AG10803 (cell line): ENCODE measurements around the gene CASTOR1.
A peak's percentile ranks its signal among the peaks of the same experiment; 100 is the strongest.

Experiments used
- DNase-seq: peaks from one replicate; pipeline ENCODE4 v3.0.0; 2010; ENCODE audit warnings: low read depth
- H3K4me3 ChIP-seq: 2 replicates; pipeline ENCODE4 v1.5.1; 2011; ENCODE audit warnings: mild to moderate bottlenecking, low read length, control low read depth
- CTCF ChIP-seq: conservative IDR thresholded peaks from 2 replicates; pipeline ENCODE4 v1.5.1; 2011; ENCODE audit warnings: mild to moderate bottlenecking, low read length, control low read depth, inconsistent platforms

Gene CASTOR1

GRCh38 chr22:30293026-30293425, 3.7 kb upstream of the CASTOR1 start:
- TF ChIP-seq CTCF, result no peak
- no peak overlapping the region for H3K4me3 ChIP-seq
- no peak for DNase-seq

GRCh38 chr22:30292069-30292970, 3.0 kb upstream of the CASTOR1 start:
- no peak for TF ChIP-seq CTCF
- no peak overlapping the region for H3K4me3 ChIP-seq

GRCh38 chr22:30291058-30291892, 2.0 kb upstream of the CASTOR1 start:
- DNase-seq, result peak; percentile 52
- no peak overlapping the region for H3K4me3 ChIP-seq
- TF ChIP-seq CTCF, result no peak

More at GRCh38 chr22:30292069-30292970, 3.0 kb upstream of the CASTOR1 start:
- DNase-seq, result no peak

- DNase-seq, result peak; percentile 75
- H3K4me3 ChIP-seq, result peak overlapping the region; percentile 57; the same call in 1 of the 2 replicates
- TF ChIP-seq CTCF, result no peak
These were observed 1.2 kb upstream of the CASTOR1 start for GRCh38 chr22:30290342-30291057.

GRCh38 chr22:30289980-30290313, 642 bp upstream of the CASTOR1 start:
- no peak for TF ChIP-seq CTCF

GRCh38 chr22:30288419-30289140, 725 bp downstream of the CASTOR1 start:
- DNase-seq, result no peak
- TF ChIP-seq CTCF, result no peak
- peak overlapping the region; percentile 84 for H3K4me3 ChIP-seq

More at GRCh38 chr22:30289980-30290313, 642 bp upstream of the CASTOR1 start:
- DNase-seq, result no peak
- H3K4me3 ChIP-seq, result peak overlapping the region; percentile 57
